H1 (cell line): ENCODE measurements around the gene ATE1. TPM values are rescaled to one million over a fixed set of nuclear protein-coding genes. Genes with fewer than 3 reads are reported as not detected.

ENCODE experiments used
- BACH1 ChIP-seq: IDR thresholded peaks from 2 replicates; pipeline ENCODE4 v1.6.1; 2012; ENCODE audit warnings: low read length, improper control_type of control experiment
- CTBP2 ChIP-seq: IDR thresholded peaks from 2 replicates; pipeline ENCODE4 v1.7.0; 2011; ENCODE audit warnings: borderline replicate concordance, mild to moderate bottlenecking, moderate library complexity, mixed read lengths, low read length; ENCODE audit not compliant: insufficient read depth, insufficient read length
- EP300 ChIP-seq, 2 experiments: IDR thresholded peaks; 1 replicate in 1 of 2; 2 replicates in 1 of 2; pipeline ENCODE4 v1.6.1; 2011 to 2012; ENCODE audit warnings: low read depth in 2 of 2, low read length in 2 of 2, mild to moderate bottlenecking in 2 of 2, borderline replicate concordance in 1 of 2, inconsistent platforms in 1 of 2, moderate library complexity in 1 of 2
- FOSL1 ChIP-seq: IDR thresholded peaks from 2 replicates; pipeline ENCODE4 v1.6.1; 2011; ENCODE audit warnings: mild to moderate bottlenecking, low read depth, low read length, moderate library complexity; ENCODE audit not compliant: insufficient read depth
- RAD21 ChIP-seq, 2 experiments: IDR thresholded peaks in 1 of 2; conservative IDR thresholded peaks in 1 of 2; 2 replicates each; pipeline ENCODE4 v1.6.1; 2011; ENCODE audit warnings: low read depth in 2 of 2, low read length in 2 of 2, improper control_type of control experiment in 1 of 2, inconsistent platforms in 1 of 2, mild to moderate bottlenecking in 1 of 2, moderate library complexity in 1 of 2
- RNF2 ChIP-seq: fragments of 200-900, 300-1000 bp; sonication (generic); IDR thresholded peaks from 2 replicates; pipeline ENCODE4 v1.7.1; 2016; ENCODE audit warnings: borderline replicate concordance, low read depth, mild to moderate bottlenecking, antibody characterized with exemption, low read length; ENCODE audit not compliant: poor library complexity, severe bottlenecking; ENCODE audit errors: missing control alignments
- SP4 ChIP-seq: IDR thresholded peaks from 2 replicates; pipeline ENCODE4 v1.6.1; 2012; ENCODE audit warnings: low read length, inconsistent platforms
- TBP ChIP-seq: IDR thresholded peaks from 2 replicates; pipeline ENCODE4 v1.6.1; 2011; ENCODE audit warnings: low read depth, low read length, improper control_type of control experiment
- polyA plus RNA-seq, 7 experiments: library from polyadenylated mRNA; depleted of rRNA in 3 of 7; stranded (reverse) in 5 of 7; unstranded in 2 of 7; fragments of >200 nt in 5 of 7; fragments of 200-250 nt in 2 of 7; gene quantifications; 1 replicate in 5 of 7; 2 replicates in 1 of 7; 4 replicates in 1 of 7; pipeline versions ENCODE4 v1.2.1 to v1.2.3, GENCODE V29; 2011 to 2013; ENCODE audit warnings: missing spikeins in 2 of 7, mixed read lengths in 2 of 7
- total RNA-seq: library from RNA; stranded (reverse); fragmentation: NEBNext Ultra II Directional; extraction: Animal tissue kit (Norgen Biotek cat#: 25700); gene quantifications from 2 replicates; pipeline ENCODE4 v1.2.1, GENCODE V29; 2021
- TF ChIP-seq, protein P1 (sequence below): IDR thresholded peaks from 2 replicates; pipeline ENCODE4 v1.6.1; 2012; ENCODE audit warnings: low read length, inconsistent platforms

Gene ATE1
- total and polyA plus RNA-seq, 2 of the 8 experiments (the other 6 are each of a cell fraction or from before 2014, with no cell fraction given) = 8.8 to 26.9 TPM

DNA sequence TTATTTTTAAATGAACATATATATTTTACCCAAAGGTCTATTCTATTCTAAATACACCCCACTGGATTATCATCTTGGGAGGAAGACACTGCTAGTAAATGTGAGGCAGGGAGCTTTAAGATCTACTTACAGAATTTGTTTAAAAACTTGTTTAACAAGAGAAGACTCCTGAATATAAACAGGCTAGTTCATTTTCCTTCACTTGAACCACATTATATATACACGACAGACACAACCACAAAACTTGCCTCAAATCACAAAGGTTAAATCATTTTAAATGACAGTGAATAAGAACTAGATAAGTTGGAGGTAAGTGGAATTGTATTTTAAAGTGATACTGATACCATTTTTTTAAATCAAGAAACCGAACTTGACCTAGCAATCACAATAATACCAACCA, 109.2 kb downstream of the ATE1 start (continued):
- TF ChIP-seq CTBP2 = no peak
- no peak for TF ChIP-seq BACH1
- TF ChIP-seq, protein P1, sequence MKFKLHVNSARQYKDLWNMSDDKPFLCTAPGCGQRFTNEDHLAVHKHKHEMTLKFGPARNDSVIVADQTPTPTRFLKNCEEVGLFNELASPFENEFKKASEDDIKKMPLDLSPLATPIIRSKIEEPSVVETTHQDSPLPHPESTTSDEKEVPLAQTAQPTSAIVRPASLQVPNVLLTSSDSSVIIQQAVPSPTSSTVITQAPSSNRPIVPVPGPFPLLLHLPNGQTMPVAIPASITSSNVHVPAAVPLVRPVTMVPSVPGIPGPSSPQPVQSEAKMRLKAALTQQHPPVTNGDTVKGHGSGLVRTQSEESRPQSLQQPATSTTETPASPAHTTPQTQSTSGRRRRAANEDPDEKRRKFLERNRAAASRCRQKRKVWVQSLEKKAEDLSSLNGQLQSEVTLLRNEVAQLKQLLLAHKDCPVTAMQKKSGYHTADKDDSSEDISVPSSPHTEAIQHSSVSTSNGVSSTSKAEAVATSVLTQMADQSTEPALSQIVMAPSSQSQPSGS = no peak
- no peak for TF ChIP-seq SP4
- TF ChIP-seq RNF2 = no peak
- no peak for TF ChIP-seq FOSL1
- TF ChIP-seq TBP = no peak
- TF ChIP-seq RAD21 (IDR thresholded peaks at IDR 0.05 in 1 of 2, conservative IDR thresholded peaks at IDR 0.05 in 1 of 2; ENCODE audit: low read depth in 2 of 2, low read length in 2 of 2) = no peak
- no peak for TF ChIP-seq EP300 (IDR thresholded peaks at IDR 0.05; ENCODE audit: borderline replicate concordance in 1 of 2, low read depth in 2 of 2, low read length in 2 of 2)
- TF ChIP-seq, all 59 proteins: peak for 0
